Activated CD4-positive, alpha-beta T cell treated with anti-CD3 and anti-CD28 coated beads for 4 hours (primary cell): ENCODE measurements around the gene IGFN1.
"Not testable (repeated sequence)": the region's sequence is repeated elsewhere in the genome, so short reads cannot be mapped to it uniquely, and the experiment has no call there.

Experiments used
- DNase-seq, 2 donors: peaks; one replicate each; pipeline ENCODE4 v3.0.0-alpha.2; 2020

The IGFN1 gene

GRCh38 chr1:201251851-201252430 lies 61.3 kb downstream of the IGFN1 start:
- no peak for DNase-seq

GRCh38 chr1:201252944-201253371 lies 62.3 kb downstream of the IGFN1 start:
- no peak for DNase-seq

- DNase-seq: no peak
These were observed 62.8 kb downstream of the IGFN1 start for GRCh38 chr1:201253411-201253810.

GRCh38 chr1:201253906-201254624 lies 63.4 kb downstream of the IGFN1 start:
- no peak for DNase-seq

GRCh38 chr1:201254625-201255478 lies 64.2 kb downstream of the IGFN1 start:
- DNase-seq: peak; percentile 16 to 53

GRCh38 chr1:201255479-201256362 lies 65.1 kb downstream of the IGFN1 start:
- no peak for DNase-seq

- DNase-seq: not testable (repeated sequence)
These were observed 67.5 kb downstream of the IGFN1 start for GRCh38 chr1:201258132-201258531.

GRCh38 chr1:201258763-201259230 lies 68.2 kb downstream of the IGFN1 start:
- no peak for DNase-seq

- no peak for DNase-seq
These were observed 69.0 kb downstream of the IGFN1 start for GRCh38 chr1:201259476-201260235.

- no peak for DNase-seq
These were observed 69.6 kb downstream of the IGFN1 start for GRCh38 chr1:201260236-201260590.

GRCh38 chr1:201260648-201261311 lies 70.2 kb downstream of the IGFN1 start:
- no peak for DNase-seq

GRCh38 chr1:201261771-201262547 lies 71.3 kb downstream of the IGFN1 start:
- no peak for DNase-seq

GRCh38 chr1:201262963-201263608 lies 72.5 kb downstream of the IGFN1 start:
- DNase-seq: no peak

- DNase-seq: no peak
These were observed 73.4 kb downstream of the IGFN1 start for GRCh38 chr1:201264072-201264471.

GRCh38 chr1:201264554-201264953 lies 73.9 kb downstream of the IGFN1 start:
- DNase-seq: no peak

GRCh38 chr1:201265756-201266155 lies 75.1 kb downstream of the IGFN1 start:
- no peak for DNase-seq

- no peak for DNase-seq
These were observed 75.7 kb downstream of the IGFN1 start for GRCh38 chr1:201266276-201266675.

- no peak for DNase-seq
These were observed 76.2 kb downstream of the IGFN1 start for GRCh38 chr1:201266774-201267173.

GRCh38 chr1:201267481-201268229 lies 77.0 kb downstream of the IGFN1 start:
- no peak for DNase-seq
